GM21737 (cell line): Measurements from ENCODE around the gene CASP5.
"Not testable (repeated sequence)": the region's sequence is repeated elsewhere in the genome, so short reads cannot be mapped to it uniquely, and the experiment has no call there.

ENCODE experiments used
- ATAC-seq: cut with Tn5 transposase; IDR thresholded peaks from one replicate; pipeline ENCODE4 v1.9.1; 2021; ENCODE audit warnings: mild to moderate bottlenecking, moderate library complexity; ENCODE audit not compliant: unreplicated experiment

Gene CASP5

GRCh38 chr11:105033781-105034180 lies 10.8 kb upstream of the CASP5 start:
- no peak for ATAC-seq

GRCh38 chr11:105033343-105033742 lies 10.4 kb upstream of the CASP5 start:
- no peak for ATAC-seq

- ATAC-seq: no peak
These were observed 9.5 kb upstream of the CASP5 start for GRCh38 chr11:105032495-105032894.

GRCh38 chr11:105027678-105028077 lies 4.7 kb upstream of the CASP5 start:
- no peak for ATAC-seq

DNA sequence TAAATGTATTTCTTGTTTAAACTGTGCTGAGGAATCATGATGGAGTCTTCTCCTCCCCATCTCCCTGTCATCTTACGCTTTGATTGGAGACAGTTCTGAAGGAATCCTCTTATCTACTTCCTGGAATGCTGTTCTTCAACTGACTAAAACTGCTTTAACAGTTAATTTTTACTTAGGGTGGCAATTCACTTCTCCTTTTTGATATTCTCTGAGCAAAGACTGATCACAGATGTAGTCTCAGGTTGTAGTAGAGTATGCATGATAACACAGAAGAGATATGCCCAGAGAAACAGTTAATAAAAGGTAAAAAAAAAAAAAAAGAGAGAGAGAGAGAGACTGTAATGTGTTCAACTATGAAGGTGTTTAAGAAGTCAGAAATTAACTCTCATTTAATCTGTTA lies 1.4 kb upstream of the CASP5 start:
- no peak for ATAC-seq

- no peak for ATAC-seq
These were observed 441 bp downstream of the CASP5 start for GRCh38 chr11:105022527-105022926.

DNA sequence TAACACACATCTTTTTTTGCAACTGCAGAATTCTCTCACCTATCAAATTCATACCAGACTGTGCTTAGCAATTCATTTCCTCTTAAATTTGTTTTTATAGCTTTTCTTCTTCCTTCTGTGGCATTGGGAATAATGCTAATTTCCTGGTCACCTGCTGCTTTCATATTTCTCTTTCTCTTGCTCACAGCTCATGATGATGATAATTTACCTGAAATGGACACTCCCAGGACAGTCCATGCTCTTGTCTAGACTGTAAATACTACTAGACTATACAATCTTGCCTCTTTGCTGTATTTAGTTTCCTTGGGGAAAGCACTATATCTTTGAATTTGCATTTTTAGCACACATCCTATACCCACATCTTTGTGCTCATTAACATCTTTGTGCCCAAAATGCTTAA lies 15.5 kb downstream of the CASP5 start:
- ATAC-seq: no peak

GRCh38 chr11:105005451-105005845 lies 17.5 kb downstream of the CASP5 start:
- ATAC-seq: no peak

- no peak for ATAC-seq
These were observed 18.9 kb downstream of the CASP5 start for GRCh38 chr11:105004021-105004420.

- ATAC-seq: no peak
These were observed 19.8 kb downstream of the CASP5 start for GRCh38 chr11:105003151-105003550.

DNA sequence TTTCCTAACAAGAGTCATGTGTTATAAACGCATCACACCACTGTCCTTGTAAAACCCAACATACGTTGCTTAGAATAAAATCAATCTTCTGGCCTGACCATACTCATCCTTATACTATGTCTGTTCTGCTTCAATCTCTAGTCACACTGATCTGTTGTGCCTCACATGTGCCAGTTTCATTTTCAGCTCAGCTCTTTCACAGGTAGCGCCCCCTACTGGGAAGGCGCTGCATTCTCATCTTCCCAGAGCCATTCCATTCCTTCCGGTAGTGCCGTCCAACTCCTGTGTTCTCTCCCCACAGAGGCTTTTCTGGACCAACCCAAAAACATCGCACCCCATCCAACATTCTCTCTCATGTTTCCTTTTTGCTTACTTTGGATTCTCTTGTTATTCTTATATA lies 22.2 kb downstream of the CASP5 start:
- no peak for ATAC-seq

GRCh38 chr11:105000167-105000566 lies 22.8 kb downstream of the CASP5 start:
- no peak for ATAC-seq

DNA sequence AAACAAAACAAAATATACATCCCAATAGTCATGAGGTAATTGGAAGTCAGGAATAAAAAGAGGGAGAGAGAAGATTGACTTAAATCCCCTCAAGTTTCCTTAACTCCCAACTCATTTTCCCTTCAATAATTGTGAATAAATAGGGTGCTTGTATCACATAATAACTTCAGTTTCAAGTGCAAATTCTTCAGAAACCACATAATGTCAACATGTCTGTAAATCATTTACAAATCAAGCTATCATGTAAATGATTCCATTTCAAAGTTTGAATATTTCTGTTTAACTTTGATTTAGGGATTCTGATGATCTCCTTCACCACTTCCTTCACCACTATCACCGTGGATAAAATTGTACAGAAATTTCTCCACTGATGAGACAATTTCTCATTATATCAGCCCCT lies 23.2 kb downstream of the CASP5 start:
- ATAC-seq: no peak

GRCh38 chr11:104997288-104997687 lies 25.7 kb downstream of the CASP5 start:
- ATAC-seq: no peak

DNA sequence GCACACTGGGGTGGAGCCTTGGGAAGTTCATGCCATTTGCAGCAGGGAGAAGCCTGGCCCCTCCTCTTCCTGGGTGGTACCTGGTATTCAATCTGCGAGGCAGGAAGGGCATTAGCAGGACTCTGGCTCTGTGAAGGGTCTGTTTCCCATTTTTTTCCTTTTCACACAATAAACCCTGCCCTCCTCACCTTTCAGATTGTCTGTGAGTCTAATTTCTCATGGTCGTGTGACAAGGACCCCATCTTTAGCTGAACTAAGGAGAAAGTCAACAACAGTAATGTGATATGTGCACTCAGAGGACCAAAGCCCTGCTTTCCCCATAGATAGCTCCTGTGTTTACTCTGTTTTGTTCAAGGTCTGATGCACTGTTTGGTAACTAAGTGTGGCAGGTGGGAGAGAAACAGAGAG lies 28.0 kb downstream of the CASP5 start:
- ATAC-seq: no peak

DNA sequence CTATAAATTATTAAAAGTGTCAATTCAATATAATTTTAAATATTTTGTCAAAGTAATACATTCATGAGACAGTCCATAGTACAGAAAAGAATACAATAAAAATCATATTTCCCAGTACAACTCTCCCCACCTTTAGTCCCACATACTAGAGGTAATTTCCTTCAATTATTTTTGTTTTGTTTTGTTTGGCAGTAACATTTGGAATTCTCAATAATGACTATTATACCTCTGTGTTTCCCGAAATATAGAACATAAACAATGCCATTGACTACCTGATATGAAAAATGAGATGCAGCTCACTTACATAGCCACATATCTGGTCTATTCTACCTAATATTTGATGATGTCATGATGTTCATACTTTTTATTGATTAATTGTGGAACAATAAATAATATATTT lies 30.2 kb downstream of the CASP5 start:
- no peak for ATAC-seq

DNA sequence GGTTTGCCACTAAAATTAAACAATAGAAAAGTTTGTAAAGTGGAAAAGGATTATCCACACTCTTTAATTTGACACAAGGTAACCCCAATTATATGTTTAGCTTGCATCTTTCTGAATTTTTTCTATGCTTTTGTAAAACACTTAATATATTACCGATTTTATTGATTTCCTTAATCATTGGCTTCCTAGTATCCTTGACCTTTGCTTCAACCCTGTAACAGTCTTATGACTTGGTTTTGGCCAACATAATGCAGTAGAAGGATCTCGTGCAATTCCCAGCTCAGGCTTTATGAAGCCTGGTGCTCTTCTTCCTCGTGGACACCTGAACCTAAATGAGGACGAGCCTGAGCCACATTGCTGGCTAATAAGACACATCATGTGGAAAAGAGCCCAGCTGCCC lies 31.0 kb downstream of the CASP5 start:
- no peak for ATAC-seq

- ATAC-seq: no peak
These were observed 38.2 kb downstream of the CASP5 start for GRCh38 chr11:104984808-104985207.

DNA sequence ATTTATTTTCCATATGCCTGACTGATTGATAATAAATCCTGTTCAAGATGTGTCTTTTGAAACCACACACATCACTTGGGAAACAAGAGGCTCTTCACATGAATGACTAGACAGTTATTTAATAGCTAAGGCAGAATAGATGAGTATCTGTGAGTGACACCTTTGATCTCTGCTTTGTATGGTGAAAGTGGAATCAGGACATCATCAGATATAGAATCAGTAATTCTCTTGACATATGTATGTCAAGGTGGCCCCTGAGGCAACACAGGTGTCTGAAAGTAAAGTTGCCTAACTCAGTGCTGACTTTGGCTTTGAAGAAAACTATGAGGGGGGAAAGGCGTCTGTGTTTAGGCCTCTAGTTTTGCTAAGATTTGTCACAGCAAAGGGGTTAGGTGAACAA lies 43.1 kb downstream of the CASP5 start:
- ATAC-seq: no peak

- ATAC-seq: no peak
These were observed 49.4 kb downstream of the CASP5 start for GRCh38 chr11:104973616-104974015.

GRCh38 chr11:104972924-104973323 lies 50.0 kb downstream of the CASP5 start:
- not testable (repeated sequence) for ATAC-seq

DNA sequence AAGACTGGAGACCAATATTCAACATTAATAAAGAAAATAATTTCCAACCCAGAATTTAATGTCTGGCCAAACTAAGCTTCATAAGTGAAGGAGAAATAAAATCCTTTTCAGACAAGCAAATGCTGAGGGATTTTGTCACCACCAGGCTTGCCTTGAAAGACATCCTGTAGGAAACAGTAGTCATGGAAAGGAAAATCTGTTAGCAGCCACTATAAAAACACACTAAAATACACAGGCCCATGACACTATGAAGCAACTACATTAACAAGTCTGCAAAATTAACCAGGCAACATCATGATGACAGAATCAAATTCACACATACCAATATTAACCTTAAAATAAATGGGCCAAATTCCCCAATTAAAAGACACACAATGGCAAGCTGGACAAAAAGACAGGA lies 52.2 kb downstream of the CASP5 start:
- ATAC-seq: no peak

DNA sequence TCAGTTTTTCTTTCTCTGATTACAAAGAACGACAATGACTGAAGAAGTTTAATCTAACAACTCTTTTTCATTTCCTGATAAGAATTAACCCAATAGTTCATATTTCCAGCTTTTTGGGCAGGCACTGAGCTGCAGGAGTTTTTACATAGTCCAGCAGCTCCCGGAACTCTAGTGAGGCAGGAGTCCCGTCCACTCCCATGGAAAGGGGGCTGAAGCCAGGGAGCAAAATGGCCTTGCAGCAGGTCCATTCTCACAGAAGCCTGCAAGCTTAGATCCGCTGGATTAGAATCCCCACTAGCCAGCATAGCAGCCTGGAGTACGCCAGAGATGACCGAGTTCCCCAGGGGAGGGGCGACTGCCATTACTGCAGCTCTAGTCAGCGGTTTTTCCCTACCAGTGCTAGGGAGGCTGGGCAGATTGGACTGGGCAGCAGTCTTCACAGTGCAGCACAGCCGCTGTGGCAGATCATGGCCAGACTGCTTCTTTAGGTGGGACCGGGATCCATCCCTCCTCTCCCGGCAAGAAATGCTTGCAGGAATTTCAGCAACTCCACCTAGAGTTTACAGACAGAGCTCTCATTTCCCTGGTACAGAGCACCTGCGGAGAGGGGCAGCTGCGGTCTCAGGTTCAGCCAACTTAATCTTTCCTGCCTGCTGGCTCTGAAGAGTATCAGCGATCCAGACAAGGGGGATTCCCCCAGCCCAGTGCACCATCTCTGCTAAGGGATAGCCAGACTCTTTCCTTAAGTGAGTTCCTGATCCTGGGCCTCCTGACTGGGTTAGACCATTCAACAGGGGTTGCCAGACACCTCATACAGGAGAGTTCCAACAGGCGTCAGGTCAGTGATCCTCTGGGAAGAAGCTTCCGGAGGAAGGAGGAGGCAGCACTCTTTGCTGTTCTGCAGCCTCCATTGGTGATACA lies 53.9 kb downstream of the CASP5 start:
- ATAC-seq: peak; percentile 13
